Mononuclear cell (primary cell): Measurements from ENCODE around the gene ATG4A. TPM values are rescaled to one million over a fixed set of nuclear protein-coding genes. Genes with fewer than 3 reads are reported as not detected.

Experiments
- H3K27me3 ChIP-seq: 2 replicates; pipeline ENCODE4 v1.6.0; 2011; ENCODE audit warnings: low read length, control low read depth; ENCODE audit not compliant: insufficient read depth
- H3K4me1 ChIP-seq: 2 replicates; pipeline ENCODE4 v1.5.1; 2011; ENCODE audit warnings: mild to moderate bottlenecking, low read length, control low read depth; ENCODE audit not compliant: insufficient read depth
- H3K4me3 ChIP-seq: 2 replicates; pipeline ENCODE4 v1.5.1; 2011; ENCODE audit warnings: mild to moderate bottlenecking, low read length, moderate library complexity
- H3K9me3 ChIP-seq: 2 replicates; pipeline ENCODE4 v1.5.1; 2011; ENCODE audit warnings: low read depth, mild to moderate bottlenecking, control low read depth, low read length
- total RNA-seq: library from RNA; depleted of rRNA; stranded (reverse); fragments of >200 nt; gene quantifications from one replicate; pipeline ENCODE4 v1.2.3, GENCODE V29; 2012

ATG4A gene
- 4.7 TPM for total RNA-seq

GRCh38 chrX:108091264-108091877, at the start of gene ATG4A, which contains the start of gene PSMD10:
ATG4A (plus strand) TSS chrX:108091778; CDS start chrX:108091827, 49 bp downstream.
PSMD10 (minus strand) TSS chrX:108091542; CDS start chrX:108091520, 22 bp downstream.
- H3K27me3 ChIP-seq = no peaks in the 10 kb centered on the region
- no peaks in the 10 kb centered on the region for H3K9me3 ChIP-seq
- H3K4me3 ChIP-seq = peak within 1 kb of the TSS; percentile 66
- H3K4me1 ChIP-seq = peaks cover 9% of the 10 kb centered on the region

- H3K9me3 ChIP-seq = no peaks in the 10 kb centered on the region
- H3K4me1 ChIP-seq = no peaks in the 10 kb centered on the region
- H3K27me3 ChIP-seq = no peaks in the 10 kb centered on the region
- H3K4me3 ChIP-seq = no peak within 1 kb of the TSS
Observed at GRCh38 chrX:108044554-108045256, 46.9 kb upstream of the ATG4A start, which contains the start of gene VSIG1. VSIG1 (plus strand) TSS chrX:108045065; CDS start chrX:108045131, 66 bp downstream.

- H3K9me3 ChIP-seq = no peaks in the 10 kb centered on the region
- no peak overlapping the region for H3K4me3 ChIP-seq
- no peaks in the 10 kb centered on the region for H3K27me3 ChIP-seq
- H3K4me1 ChIP-seq = no peaks in the 10 kb centered on the region
Observed at GRCh38 chrX:108049649-108050048, 41.9 kb upstream of the ATG4A start.

GRCh38 chrX:108053218-108053617, 38.4 kb upstream of the ATG4A start:
- H3K9me3 ChIP-seq = no peaks in the 10 kb centered on the region
- H3K4me3 ChIP-seq = no peak overlapping the region
- H3K27me3 ChIP-seq = no peaks in the 10 kb centered on the region
- H3K4me1 ChIP-seq = no peaks in the 10 kb centered on the region

GRCh38 chrX:108055546-108055945, 36.0 kb upstream of the ATG4A start:
- no peaks in the 10 kb centered on the region for H3K27me3 ChIP-seq

GRCh38 chrX:108059801-108060200, 31.8 kb upstream of the ATG4A start:
- no peaks in the 10 kb centered on the region for H3K4me1 ChIP-seq
- H3K9me3 ChIP-seq = no peaks in the 10 kb centered on the region
- H3K4me3 ChIP-seq = no peak overlapping the region

More at GRCh38 chrX:108055546-108055945, 36.0 kb upstream of the ATG4A start:
- Histone ChIP-seq H3K9me3 (no peaks in the 10 kb centered on the region), H3K4me1 (no peaks in the 10 kb centered on the region), H3K4me3 (no peak overlapping the region)

GRCh38 chrX:108064001-108064400, 27.6 kb upstream of the ATG4A start:
- Histone ChIP-seq H3K27me3 (no peaks in the 10 kb centered on the region), H3K9me3 (no peaks in the 10 kb centered on the region), H3K4me1 (no peaks in the 10 kb centered on the region), H3K4me3 (no peak overlapping the region)

More at GRCh38 chrX:108059801-108060200, 31.8 kb upstream of the ATG4A start:
- no peaks in the 10 kb centered on the region for H3K27me3 ChIP-seq

GRCh38 chrX:108064613-108065012, 27.0 kb upstream of the ATG4A start:
- Histone ChIP-seq H3K4me1 (no peaks in the 10 kb centered on the region), H3K27me3 (no peaks in the 10 kb centered on the region), H3K4me3 (no peak overlapping the region), H3K9me3 (no peaks in the 10 kb centered on the region)

- no peaks in the 10 kb centered on the region for H3K4me1 ChIP-seq
- no peaks in the 10 kb centered on the region for H3K9me3 ChIP-seq
- H3K27me3 ChIP-seq = no peaks in the 10 kb centered on the region
- no peak overlapping the region for H3K4me3 ChIP-seq
Observed at GRCh38 chrX:108068121-108068520, 23.5 kb upstream of the ATG4A start.

- Histone ChIP-seq H3K9me3 (no peaks in the 10 kb centered on the region), H3K4me1 (no peaks in the 10 kb centered on the region), H3K27me3 (no peaks in the 10 kb centered on the region), H3K4me3 (no peak overlapping the region)
Observed at GRCh38 chrX:108070891-108071290, 20.7 kb upstream of the ATG4A start.

GRCh38 chrX:108071578-108071977, 20.0 kb upstream of the ATG4A start:
- H3K9me3 ChIP-seq = no peaks in the 10 kb centered on the region
- H3K4me1 ChIP-seq = no peaks in the 10 kb centered on the region

GRCh38 chrX:108072746-108073145, 18.8 kb upstream of the ATG4A start:
- no peaks in the 10 kb centered on the region for H3K4me1 ChIP-seq
- no peaks in the 10 kb centered on the region for H3K9me3 ChIP-seq
- no peaks in the 10 kb centered on the region for H3K27me3 ChIP-seq
- no peak overlapping the region for H3K4me3 ChIP-seq

More at GRCh38 chrX:108071578-108071977, 20.0 kb upstream of the ATG4A start:
- Histone ChIP-seq H3K4me3 (no peak overlapping the region), H3K27me3 (no peaks in the 10 kb centered on the region)

- no peaks in the 10 kb centered on the region for H3K27me3 ChIP-seq
- no peaks in the 10 kb centered on the region for H3K9me3 ChIP-seq
- no peak overlapping the region for H3K4me3 ChIP-seq
- H3K4me1 ChIP-seq = no peaks in the 10 kb centered on the region
Observed at GRCh38 chrX:108081110-108081509, 10.5 kb upstream of the ATG4A start.

GRCh38 chrX:108087792-108088191, 3.8 kb upstream of the ATG4A start:
- no peak overlapping the region for H3K4me3 ChIP-seq
- H3K9me3 ChIP-seq = no peaks in the 10 kb centered on the region
- peaks cover 9% of the 10 kb centered on the region for H3K4me1 ChIP-seq
- H3K27me3 ChIP-seq = no peaks in the 10 kb centered on the region

GRCh38 chrX:108088511-108088910, 3.1 kb upstream of the ATG4A start:
- Histone ChIP-seq H3K4me1 (peaks cover 9% of the 10 kb centered on the region), H3K4me3 (no peak overlapping the region), H3K27me3 (no peaks in the 10 kb centered on the region), H3K9me3 (no peaks in the 10 kb centered on the region)
